HUES64 (cell line): ENCODE results near the gene SPCS2.

Experiments
- H3K27ac ChIP-seq: 2 replicates; pipeline ENCODE4 v1.7.0; 2013; ENCODE audit warnings: low read depth, low read length, inconsistent platforms
- H3K27me3 ChIP-seq: 2 replicates; pipeline ENCODE4 v1.6.1; 2013; ENCODE audit warnings: mild to moderate bottlenecking, low read length; ENCODE audit not compliant: insufficient read depth
- H3K36me3 ChIP-seq: 2 replicates; pipeline ENCODE4 v1.6.1; 2013; ENCODE audit warnings: mild to moderate bottlenecking, low read length; ENCODE audit not compliant: insufficient read depth
- H3K4me1 ChIP-seq: 2 replicates; pipeline ENCODE4 v1.6.1; 2013; ENCODE audit warnings: mild to moderate bottlenecking, low read length, moderate library complexity; ENCODE audit not compliant: insufficient read depth
- H3K4me3 ChIP-seq: 2 replicates; pipeline ENCODE4 v1.5.1; 2013; ENCODE audit warnings: mild to moderate bottlenecking, low read length, moderate library complexity
- H3K9ac ChIP-seq: 2 replicates; pipeline ENCODE4 v1.6.1; 2013; ENCODE audit warnings: mild to moderate bottlenecking, low read depth, low read length
- H3K9me3 ChIP-seq: 2 replicates; pipeline ENCODE4 v1.6.1; 2013; ENCODE audit warnings: low read depth, low read length; ENCODE audit not compliant: insufficient read depth
- WGBS: fragments of 150-250, 120-280 bp; methylation state at CpG from one replicate; pipeline ENCODE4 v1.1.7; 2013; ENCODE audit warnings: missing lambda C conversion rate; 5-methylcytosine and 5-hydroxymethylcytosine counted together

The SPCS2 gene

DNA sequence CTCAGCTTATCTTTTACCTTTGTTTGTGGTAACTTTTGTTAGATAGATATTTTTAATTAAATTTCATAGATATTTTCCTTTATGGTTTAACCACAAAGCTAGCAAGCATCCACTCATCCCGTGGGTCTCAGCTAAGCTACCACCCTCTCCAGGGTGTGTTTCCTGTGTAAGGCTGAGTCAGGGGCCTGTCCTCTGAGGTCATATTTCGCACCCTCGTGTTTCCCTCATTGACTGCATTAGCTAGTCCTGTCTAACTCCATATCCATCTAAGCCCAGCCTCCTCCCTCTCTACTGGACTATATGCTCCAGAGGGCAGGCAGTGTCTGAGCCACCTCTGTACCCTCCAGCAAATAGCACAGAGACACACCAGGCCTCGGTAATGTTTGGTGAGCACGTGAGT is 16.9 kb upstream of the SPCS2 start:
- no peak overlapping the region for H3K27ac ChIP-seq
- peaks cover 64% of the 10 kb centered on the region for H3K36me3 ChIP-seq
- no peaks in the 10 kb centered on the region for H3K9me3 ChIP-seq
- H3K9ac ChIP-seq, result no peak overlapping the region
- no peaks in the 10 kb centered on the region for H3K27me3 ChIP-seq
- 96% methylated on average over 5 of the region's 5 CpGs for WGBS
- H3K4me1 ChIP-seq, result no peaks in the 10 kb centered on the region
- H3K4me3 ChIP-seq, result no peak overlapping the region

DNA sequence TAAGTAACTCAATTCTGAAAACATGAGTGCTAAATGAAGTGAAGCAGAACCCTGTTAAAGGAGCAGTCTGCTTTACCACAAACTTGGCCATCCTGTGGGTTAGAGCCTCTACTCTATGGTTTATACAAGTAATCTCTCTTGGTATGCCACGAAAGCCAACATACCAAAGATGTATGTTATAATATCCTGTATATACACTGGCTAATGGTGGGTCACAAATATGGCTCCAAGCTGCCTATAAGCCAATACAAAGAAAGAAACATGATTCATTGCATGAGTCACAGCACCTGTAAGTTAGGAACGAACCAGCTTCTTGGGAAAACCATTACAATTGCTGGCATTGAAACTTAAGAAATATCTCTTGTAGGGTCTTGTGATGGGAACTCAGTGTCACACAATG is 16.3 kb upstream of the SPCS2 start:
- H3K4me1 ChIP-seq, result no peaks in the 10 kb centered on the region
- H3K27me3 ChIP-seq, result no peaks in the 10 kb centered on the region
- H3K4me3 ChIP-seq, result no peak overlapping the region
- H3K9me3 ChIP-seq, result no peaks in the 10 kb centered on the region
- peaks cover 62% of the 10 kb centered on the region for H3K36me3 ChIP-seq
- H3K27ac ChIP-seq, result no peak overlapping the region
- no peak overlapping the region for H3K9ac ChIP-seq
- 100% methylated on average over 2 of the region's 2 CpGs for WGBS

DNA sequence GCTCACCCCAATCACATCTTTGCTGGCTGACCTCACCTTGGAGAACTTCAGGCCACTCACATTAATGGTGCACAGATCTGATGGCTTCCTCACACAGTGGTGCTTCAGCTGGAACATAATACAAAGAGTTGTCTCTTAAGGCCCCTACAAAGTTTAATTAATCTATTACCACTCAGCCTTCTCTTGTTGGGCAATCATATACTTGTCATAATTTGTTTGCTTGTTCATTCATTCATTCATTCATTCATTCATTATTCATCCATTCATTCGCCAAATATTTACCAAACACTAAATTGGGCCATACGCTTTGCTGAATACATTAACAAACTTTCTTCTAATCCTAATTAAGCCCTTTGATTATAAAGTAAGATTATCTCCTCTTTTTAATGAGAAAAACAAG is 15.3 kb upstream of the SPCS2 start:
- H3K9me3 ChIP-seq, result no peaks in the 10 kb centered on the region
- H3K4me3 ChIP-seq, result no peak overlapping the region
- no peak overlapping the region for H3K27ac ChIP-seq
- H3K36me3 ChIP-seq, result peaks cover 57% of the 10 kb centered on the region
- 89% methylated on average over 2 of the region's 2 CpGs for WGBS
- H3K4me1 ChIP-seq, result no peaks in the 10 kb centered on the region
- no peaks in the 10 kb centered on the region for H3K27me3 ChIP-seq
- no peak overlapping the region for H3K9ac ChIP-seq

DNA sequence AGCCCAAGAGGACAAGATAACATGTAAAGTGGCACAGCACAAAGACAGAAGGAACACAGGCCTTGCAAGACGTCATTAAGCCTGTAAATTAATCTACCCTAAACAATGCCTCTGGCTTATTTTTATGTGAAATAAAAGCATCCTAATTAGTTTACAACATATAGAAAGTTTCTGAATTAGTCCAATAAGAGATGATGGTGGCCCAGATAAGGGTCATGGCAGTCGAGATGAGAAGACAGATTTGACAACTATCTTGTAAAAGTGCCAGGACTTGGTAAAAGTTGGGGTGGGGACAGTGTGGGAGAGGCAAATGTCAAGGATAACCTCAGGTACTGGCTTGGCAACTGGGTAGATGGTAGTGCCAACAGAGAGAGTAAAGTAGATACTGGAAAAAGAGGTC is 13.8 kb upstream of the SPCS2 start:
- Histone ChIP-seq H3K9me3 (no peaks in the 10 kb centered on the region), H3K4me3 (no peak overlapping the region), H3K9ac (no peak overlapping the region), H3K36me3 (peaks cover 62% of the 10 kb centered on the region), H3K27me3 (no peaks in the 10 kb centered on the region), H3K27ac (no peak overlapping the region), H3K4me1 (no peaks in the 10 kb centered on the region)
- 86% methylated on average over 2 of the region's 2 CpGs for WGBS

- Histone ChIP-seq H3K9ac (no peak overlapping the region), H3K9me3 (no peaks in the 10 kb centered on the region), H3K36me3 (peaks cover 67% of the 10 kb centered on the region), H3K27me3 (no peaks in the 10 kb centered on the region), H3K4me1 (no peaks in the 10 kb centered on the region), H3K4me3 (no peak overlapping the region), H3K27ac (no peak overlapping the region)
- 96% methylated on average over 2 of the region's 2 CpGs for WGBS
Measured at GRCh38 chr11:74936087-74936486, 13.0 kb upstream of the SPCS2 start.

- 91% methylated on average over 4 of the region's 5 CpGs for WGBS
- Histone ChIP-seq H3K9me3 (no peaks in the 10 kb centered on the region), H3K27ac (no peak overlapping the region), H3K4me3 (no peak overlapping the region), H3K9ac (no peak overlapping the region), H3K27me3 (no peaks in the 10 kb centered on the region), H3K4me1 (no peaks in the 10 kb centered on the region), H3K36me3 (peaks cover 65% of the 10 kb centered on the region)
Measured at GRCh38 chr11:74936976-74937375, 12.1 kb upstream of the SPCS2 start.

- H3K9ac ChIP-seq, result no peak overlapping the region
- no peak overlapping the region for H3K4me3 ChIP-seq
- no peaks in the 10 kb centered on the region for H3K27me3 ChIP-seq
- 96% methylated on average over 4 of the region's 5 CpGs for WGBS
- no peaks in the 10 kb centered on the region for H3K4me1 ChIP-seq
- no peak overlapping the region for H3K27ac ChIP-seq
- H3K36me3 ChIP-seq, result peaks cover 55% of the 10 kb centered on the region
- no peaks in the 10 kb centered on the region for H3K9me3 ChIP-seq
Measured at GRCh38 chr11:74937696-74938475, 11.2 kb upstream of the SPCS2 start.

GRCh38 chr11:74941492-74941891 is 7.6 kb upstream of the SPCS2 start:
- H3K9me3 ChIP-seq, result no peaks in the 10 kb centered on the region
- H3K9ac ChIP-seq, result no peak overlapping the region
- H3K36me3 ChIP-seq, result peaks cover 28% of the 10 kb centered on the region
- no peak overlapping the region for H3K27ac ChIP-seq
- H3K4me3 ChIP-seq, result no peak overlapping the region
- H3K4me1 ChIP-seq, result no peaks in the 10 kb centered on the region
- H3K27me3 ChIP-seq, result no peaks in the 10 kb centered on the region

GRCh38 chr11:74942073-74942759 is 6.8 kb upstream of the SPCS2 start:
- Histone ChIP-seq H3K27me3 (no peaks in the 10 kb centered on the region), H3K4me3 (no peak overlapping the region), H3K9ac (no peak overlapping the region), H3K4me1 (no peaks in the 10 kb centered on the region), H3K9me3 (no peaks in the 10 kb centered on the region), H3K27ac (no peak overlapping the region), H3K36me3 (peaks cover 23% of the 10 kb centered on the region)
- 87% methylated on average over 5 of the region's 5 CpGs for WGBS

GRCh38 chr11:74948546-74948897 is 544 bp upstream of the SPCS2 start:
- Histone ChIP-seq H3K36me3 (peaks cover 20% of the 10 kb centered on the region; the same call in 1 of the 2 replicates), H3K27me3 (no peaks in the 10 kb centered on the region), H3K9me3 (no peaks in the 10 kb centered on the region), H3K4me3 (peak overlapping the region; percentile 86), H3K4me1 (no peaks in the 10 kb centered on the region), H3K9ac (peak overlapping the region; percentile 91), H3K27ac (no peak overlapping the region)
- 4% methylated on average over 9 of the region's 9 CpGs for WGBS

DNA sequence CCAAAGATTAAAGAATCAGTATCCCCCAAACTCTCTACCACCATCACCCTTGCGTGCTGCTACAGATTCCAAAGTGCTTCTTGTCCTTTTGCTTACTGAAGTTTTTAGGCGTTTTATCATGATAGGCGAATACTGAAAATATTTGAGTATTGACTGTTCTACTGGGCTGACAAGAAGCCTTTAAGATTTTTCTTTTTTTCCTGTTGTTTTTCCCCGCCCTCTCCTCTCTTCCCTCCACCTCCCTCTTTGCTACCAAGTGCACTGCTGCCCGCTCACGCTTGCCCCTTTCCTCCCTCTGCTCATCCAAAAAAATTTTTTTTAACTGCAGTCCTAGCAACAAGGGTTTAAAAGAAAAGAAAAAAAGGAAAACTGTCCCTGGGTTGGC is 679 bp downstream of the SPCS2 start:
- peaks cover 19% of the 10 kb centered on the region; the same call in 1 of the 2 replicates for H3K36me3 ChIP-seq
- H3K9ac ChIP-seq, result peak overlapping the region; percentile 91
- no peaks in the 10 kb centered on the region for H3K9me3 ChIP-seq
- no peaks in the 10 kb centered on the region for H3K4me1 ChIP-seq
- peak overlapping the region; percentile 86 for H3K4me3 ChIP-seq
- H3K27me3 ChIP-seq, result no peaks in the 10 kb centered on the region
- WGBS, result 3% methylated on average over 6 of the region's 6 CpGs
- peak overlapping the region; percentile 71 for H3K27ac ChIP-seq
